Duodenal mucosa (tissue), 2 donors: Measurements from ENCODE around the gene TBC1D25.

Experiments
- H3K27ac ChIP-seq: one replicate; pipeline ENCODE4 v1.7.0; 2013; ENCODE audit warnings: low read depth, low read length
- H3K27me3 ChIP-seq, 2 donors: one replicate each; pipeline ENCODE4 v1.7.0; 2013; ENCODE audit warnings: low read length in 2 of 2, control low read depth in 1 of 2; ENCODE audit not compliant: insufficient read depth in 2 of 2, control insufficient read depth in 1 of 2
- H3K36me3 ChIP-seq, 2 donors: one replicate each; pipeline ENCODE4 v1.7.0; 2013; ENCODE audit warnings: low read length in 2 of 2, control low read depth in 1 of 2; ENCODE audit not compliant: insufficient read depth in 2 of 2, control insufficient read depth in 1 of 2
- H3K4me1 ChIP-seq, 2 donors: one replicate each; pipeline ENCODE4 v1.7.0; 2013; ENCODE audit warnings: low read length in 2 of 2, control low read depth in 1 of 2; ENCODE audit not compliant: insufficient read depth in 2 of 2, control insufficient read depth in 1 of 2
- H3K4me3 ChIP-seq, 2 donors: one replicate each; pipeline ENCODE4 v1.7.0; 2013; ENCODE audit warnings: low read length in 2 of 2, low read depth in 1 of 2
- H3K9ac ChIP-seq, 2 donors: one replicate each; pipeline ENCODE4 v1.7.0; 2013; ENCODE audit warnings: low read length in 2 of 2, low read depth in 1 of 2
- H3K9me3 ChIP-seq, 2 donors: one replicate each; pipeline ENCODE4 v1.7.0; 2013; ENCODE audit warnings: low read length in 2 of 2, control low read depth in 1 of 2; ENCODE audit not compliant: control insufficient read depth in 1 of 2

The TBC1D25 gene

DNA sequence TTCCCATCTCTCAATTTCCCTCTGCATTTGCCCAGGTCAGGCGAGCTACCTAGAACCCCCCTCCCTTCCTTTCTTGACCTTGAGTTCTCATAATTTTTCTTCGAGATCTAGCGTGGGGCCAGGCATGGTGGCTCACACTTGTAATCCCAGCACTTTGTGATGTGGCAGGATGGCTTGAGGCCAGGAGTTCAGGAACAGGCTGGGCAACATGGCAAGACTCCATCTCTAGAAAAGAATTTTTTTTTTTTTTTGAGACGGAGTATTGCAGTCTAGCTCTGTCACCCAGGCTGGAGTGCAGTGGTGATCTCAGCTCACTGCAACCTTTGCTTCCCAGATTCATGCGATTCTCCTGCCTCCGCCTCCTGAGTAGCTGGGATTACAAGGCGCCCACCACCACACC lies 35.3 kb upstream of the TBC1D25 start:
- H3K9ac ChIP-seq: no peak overlapping the region
- peaks cover under 1 to 3% of the 10 kb centered on the region in 2 donors for H3K4me1 ChIP-seq
- H3K4me3 ChIP-seq: no peak overlapping the region
- H3K27me3 ChIP-seq: no peaks in the 10 kb centered on the region
- H3K36me3 ChIP-seq: no peaks in the 10 kb centered on the region
- no peak overlapping the region for H3K27ac ChIP-seq
- H3K9me3 ChIP-seq: no peaks in the 10 kb centered on the region

DNA sequence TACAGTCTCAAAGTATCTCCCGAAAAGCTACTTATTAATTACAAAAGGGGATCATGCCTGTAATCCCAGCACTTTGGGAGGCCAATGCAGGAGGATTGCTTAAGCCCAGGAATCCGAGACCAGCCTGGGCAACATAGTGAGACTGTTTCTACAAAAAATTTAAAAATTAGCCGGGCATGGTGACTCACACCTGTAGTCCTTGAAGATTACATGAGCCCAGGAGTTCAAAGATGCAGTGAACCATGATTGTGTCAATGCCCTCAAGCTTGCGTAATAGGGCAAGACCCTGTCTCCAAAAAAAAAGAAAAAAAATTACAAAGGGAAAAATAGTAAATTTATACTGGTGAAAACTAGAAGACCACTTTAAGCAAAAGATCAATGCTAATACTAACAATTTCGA lies 34.0 kb upstream of the TBC1D25 start:
- Histone ChIP-seq H3K27me3 (no peaks in the 10 kb centered on the region), H3K4me1 (peaks cover 4 to 11% of the 10 kb centered on the region in 2 donors), H3K9me3 (no peaks in the 10 kb centered on the region), H3K4me3 (no peak overlapping the region), H3K9ac (no peak overlapping the region), H3K27ac (no peak overlapping the region), H3K36me3 (no peaks in the 10 kb centered on the region)

DNA sequence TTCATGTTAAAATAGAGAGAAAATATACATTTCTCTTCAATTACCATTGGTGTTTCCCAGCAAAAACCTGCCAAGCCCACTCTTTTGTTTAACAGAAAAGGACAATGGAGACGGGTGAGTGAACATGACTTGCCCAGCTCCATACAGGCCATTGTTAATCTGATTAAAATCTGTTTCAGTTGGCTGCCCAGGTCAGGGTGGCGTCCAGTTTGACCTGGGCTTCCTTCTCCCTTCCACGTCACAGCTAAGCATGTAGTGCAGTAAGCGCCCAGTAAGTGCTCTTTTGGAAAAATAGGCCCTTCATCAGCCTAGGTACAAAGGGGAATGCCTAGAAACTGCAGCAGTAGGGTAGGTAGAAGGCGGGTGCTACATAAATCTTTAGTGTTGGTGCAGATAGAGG lies 32.3 kb upstream of the TBC1D25 start:
- Histone ChIP-seq H3K27ac (no peak overlapping the region), H3K36me3 (no peaks in the 10 kb centered on the region), H3K9me3 (no peaks in the 10 kb centered on the region), H3K27me3 (no peaks in the 10 kb centered on the region), H3K4me3 (no peak overlapping the region), H3K4me1 (peaks cover 4 to 11% of the 10 kb centered on the region in 2 donors), H3K9ac (no peak overlapping the region)

DNA sequence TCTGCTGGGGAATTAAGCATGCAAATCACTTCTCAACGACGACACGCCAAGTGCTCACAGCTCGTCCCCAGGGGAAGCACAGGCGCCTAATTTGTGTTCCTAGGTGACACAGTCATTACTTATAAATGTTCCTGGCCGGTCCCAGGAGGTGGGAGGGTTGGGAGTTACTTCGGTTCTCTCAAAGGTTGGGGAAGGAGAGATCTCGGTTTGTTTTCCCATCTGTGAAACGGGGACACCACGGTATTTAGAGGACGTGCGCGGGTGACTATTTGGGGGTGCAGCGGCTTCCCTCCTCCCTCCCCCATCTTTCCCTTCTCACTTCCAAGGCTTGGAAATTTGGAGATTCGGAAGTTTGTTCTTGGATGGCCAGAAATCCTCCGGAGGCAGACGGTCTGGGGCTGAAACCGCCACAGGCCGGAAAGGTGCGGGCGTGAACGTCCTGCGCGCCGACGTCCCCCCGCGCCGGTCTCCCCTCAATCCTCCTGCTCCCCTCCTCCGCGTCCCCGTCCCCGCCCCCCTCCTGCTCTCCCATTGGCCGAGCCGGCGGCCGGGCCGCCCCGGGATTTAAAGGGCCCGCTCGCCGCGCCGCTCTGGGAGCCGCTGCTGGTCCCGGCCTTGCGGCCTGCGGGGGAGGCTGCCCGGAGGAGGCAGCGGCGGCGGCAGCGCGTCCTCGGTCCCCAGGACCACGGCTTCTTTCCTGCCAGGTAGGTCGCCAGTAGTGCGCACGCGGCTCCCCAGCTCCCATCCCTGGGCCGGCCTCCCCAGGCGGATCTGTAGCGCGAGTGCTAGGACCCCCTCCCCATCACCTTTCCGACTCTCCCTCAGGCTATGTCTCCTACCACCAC lies 30.9 kb upstream of the TBC1D25 start, which contains the start of gene PORCN:
Gene PORCN (plus strand): TSS at position 593 of the 845 bp plus-strand sequence. CDS start 829 bp downstream, outside the sequence.
- H3K4me3 ChIP-seq: peak within 1 kb of the TSS; percentile 70 to 79
- peaks cover 4 to 11% of the 10 kb centered on the region in 2 donors for H3K4me1 ChIP-seq
- H3K9ac ChIP-seq: peak within 1 kb of the TSS; percentile 65 to 69
- H3K36me3 ChIP-seq: no peaks in the 10 kb centered on the region
- no peaks in the 10 kb centered on the region for H3K9me3 ChIP-seq
- H3K27me3 ChIP-seq: no peaks in the 10 kb centered on the region
- peak within 1 kb of the TSS; percentile 51 for H3K27ac ChIP-seq

DNA sequence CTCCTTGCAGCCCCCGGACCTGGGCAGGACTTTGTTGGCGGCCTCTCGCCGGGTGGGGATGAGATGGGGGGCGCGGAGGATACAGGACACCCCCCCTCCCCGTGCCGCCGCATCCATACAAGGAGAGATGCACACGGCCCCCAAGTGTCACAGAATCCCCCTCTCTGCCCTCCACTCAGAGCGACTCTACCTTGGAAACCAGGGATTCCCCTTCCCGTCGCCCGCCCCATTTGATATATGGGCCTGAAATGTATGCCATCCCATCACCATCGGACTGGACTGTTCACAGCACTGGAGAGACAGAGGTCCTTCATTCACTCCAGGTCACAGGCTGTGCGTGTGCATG lies 30.3 kb upstream of the TBC1D25 start:
- Histone ChIP-seq H3K4me3 (peak overlapping the region; percentile 70 to 76), H3K4me1 (peaks cover 4 to 11% of the 10 kb centered on the region in 2 donors), H3K9me3 (no peaks in the 10 kb centered on the region), H3K27me3 (no peaks in the 10 kb centered on the region), H3K9ac (peak overlapping the region; percentile 65 to 69), H3K36me3 (no peaks in the 10 kb centered on the region), H3K27ac (no peak overlapping the region)

DNA sequence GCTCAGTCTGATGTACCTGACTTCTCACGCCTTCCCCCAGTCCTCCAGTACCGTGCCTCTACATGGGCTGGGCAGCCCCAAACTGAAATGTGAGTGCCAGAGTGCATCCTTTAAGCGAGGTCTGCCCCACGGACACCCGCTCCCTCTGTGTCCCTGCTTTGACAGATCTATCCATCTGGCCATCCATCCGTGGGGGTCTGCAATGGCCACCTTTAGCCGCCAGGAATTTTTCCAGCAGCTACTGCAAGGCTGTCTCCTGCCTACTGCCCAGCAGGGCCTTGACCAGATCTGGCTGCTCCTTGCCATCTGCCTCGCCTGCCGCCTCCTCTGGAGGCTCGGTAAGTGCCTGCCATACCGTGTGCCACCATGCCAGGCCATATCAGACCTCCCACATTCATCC lies 29.9 kb upstream of the TBC1D25 start:
- Histone ChIP-seq H3K27me3 (no peaks in the 10 kb centered on the region), H3K4me3 (peak overlapping the region; percentile 70 to 76), H3K36me3 (no peaks in the 10 kb centered on the region), H3K9ac (peak overlapping the region; percentile 65 to 69), H3K9me3 (no peaks in the 10 kb centered on the region), H3K4me1 (peaks cover 4 to 11% of the 10 kb centered on the region in 2 donors), H3K27ac (no peak overlapping the region)

DNA sequence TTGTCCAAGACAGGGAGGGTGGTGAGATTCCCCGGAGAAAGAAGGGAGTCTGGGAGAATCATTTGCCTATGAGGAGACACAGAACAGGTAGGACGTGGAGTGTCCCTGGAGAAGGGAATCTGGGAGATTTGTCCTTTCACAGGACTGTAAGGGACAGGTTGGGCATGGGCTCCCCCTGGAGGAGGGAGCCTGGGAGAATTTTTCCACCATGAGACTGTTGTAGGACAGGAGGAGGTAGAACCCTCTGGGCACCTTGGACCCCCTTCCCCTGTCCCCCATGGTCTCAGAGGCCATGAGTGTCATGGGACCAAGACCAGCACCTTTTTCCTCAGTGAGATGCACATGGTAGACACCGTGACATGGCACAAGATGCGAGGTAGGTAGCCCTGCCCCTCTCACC lies 28.0 kb upstream of the TBC1D25 start:
- Histone ChIP-seq H3K4me1 (peaks cover 4 to 11% of the 10 kb centered on the region in 2 donors), H3K27ac (no peak overlapping the region), H3K4me3 (no peak overlapping the region), H3K27me3 (no peaks in the 10 kb centered on the region), H3K9me3 (no peaks in the 10 kb centered on the region), H3K36me3 (no peaks in the 10 kb centered on the region), H3K9ac (no peak overlapping the region)

DNA sequence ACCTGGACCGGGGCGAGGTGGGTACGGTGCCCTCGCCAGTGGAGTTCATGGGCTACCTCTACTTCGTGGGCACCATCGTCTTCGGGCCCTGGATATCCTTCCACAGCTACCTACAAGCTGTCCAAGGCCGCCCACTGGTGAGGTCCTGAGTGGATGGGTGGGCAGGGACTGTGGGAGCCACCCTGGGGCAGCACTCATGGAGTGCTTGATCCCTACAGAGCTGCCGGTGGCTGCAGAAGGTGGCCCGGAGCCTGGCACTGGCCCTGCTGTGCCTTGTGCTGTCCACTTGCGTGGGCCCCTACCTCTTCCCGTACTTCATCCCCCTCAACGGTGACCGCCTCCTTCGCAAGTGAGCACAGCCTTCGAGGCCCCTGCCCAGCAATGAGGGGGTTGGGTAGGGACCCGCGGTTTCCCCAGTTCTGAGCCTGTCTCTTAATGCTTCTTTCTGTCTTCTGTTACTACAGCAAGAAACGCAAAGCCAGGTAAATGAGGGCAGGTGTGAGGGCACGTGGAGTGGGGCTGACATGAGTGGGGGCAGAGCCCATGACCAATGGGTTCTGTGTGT lies 27.1 kb upstream of the TBC1D25 start:
- Histone ChIP-seq H3K9me3 (no peaks in the 10 kb centered on the region), H3K27me3 (no peaks in the 10 kb centered on the region), H3K36me3 (no peaks in the 10 kb centered on the region), H3K9ac (no peak overlapping the region), H3K4me3 (no peak overlapping the region), H3K27ac (no peak overlapping the region), H3K4me1 (peaks cover 4 to 11% of the 10 kb centered on the region in 2 donors)

DNA sequence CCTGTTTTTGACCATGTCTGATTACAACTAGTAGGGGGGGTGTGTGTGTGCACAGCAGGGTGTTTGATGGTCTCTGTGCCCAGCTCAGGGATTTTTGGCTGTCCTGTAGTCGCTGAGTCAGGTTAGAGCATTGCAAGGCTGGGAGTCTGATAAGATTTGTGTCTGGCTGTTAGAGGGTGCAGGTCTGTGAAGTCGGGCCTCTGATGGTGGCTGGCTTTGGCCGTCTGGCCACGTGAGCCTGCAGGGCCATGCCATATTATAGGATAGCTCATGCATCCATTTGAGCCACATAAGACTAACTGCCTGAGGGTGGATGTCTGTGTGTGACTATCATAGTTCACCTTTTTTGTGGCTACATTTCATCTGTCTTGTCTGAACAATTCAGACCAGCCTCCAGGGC lies 25.8 kb upstream of the TBC1D25 start:
- H3K4me3 ChIP-seq: no peak overlapping the region

DNA sequence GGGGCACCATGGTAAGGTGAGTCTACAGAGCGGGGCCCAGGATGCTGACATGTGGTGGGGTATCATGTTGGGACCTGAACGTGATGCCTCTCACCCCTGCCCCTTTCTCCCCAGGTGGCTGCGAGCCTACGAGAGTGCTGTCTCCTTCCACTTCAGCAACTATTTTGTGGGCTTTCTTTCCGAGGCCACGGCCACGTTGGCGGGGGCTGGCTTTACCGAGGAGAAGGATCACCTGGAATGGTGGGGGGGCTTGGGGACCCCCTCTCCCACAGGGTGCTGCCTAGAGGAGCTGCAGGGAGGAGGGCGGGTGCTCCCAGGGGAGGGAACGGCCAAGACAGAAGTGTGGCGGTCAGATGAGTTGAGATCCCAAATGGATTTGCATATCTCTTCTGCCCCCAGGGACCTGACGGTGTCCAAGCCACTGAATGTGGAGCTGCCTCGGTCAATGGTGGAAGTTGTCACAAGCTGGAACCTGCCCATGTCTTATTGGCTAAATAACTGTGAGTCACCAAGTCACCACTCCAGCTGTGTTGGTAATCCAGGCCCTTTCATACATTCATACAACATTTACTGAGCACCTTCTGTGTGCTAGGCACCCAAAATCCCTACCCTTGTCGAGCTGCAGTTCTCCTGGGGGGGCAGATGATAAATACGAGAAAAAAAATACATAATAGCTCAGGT lies 25.2 kb upstream of the TBC1D25 start:
- H3K4me1 ChIP-seq: peaks cover 3 to 8% of the 10 kb centered on the region in 2 donors
- no peak overlapping the region for H3K4me3 ChIP-seq
- H3K9ac ChIP-seq: no peak overlapping the region
- H3K27me3 ChIP-seq: no peaks in the 10 kb centered on the region
- no peak overlapping the region for H3K27ac ChIP-seq
- no peaks in the 10 kb centered on the region for H3K9me3 ChIP-seq
- no peaks in the 10 kb centered on the region for H3K36me3 ChIP-seq

More for the DNA sequence above, 25.8 kb upstream of the TBC1D25 start:
- Histone ChIP-seq H3K4me1 (peaks cover 4 to 11% of the 10 kb centered on the region in 2 donors), H3K27ac (no peak overlapping the region), H3K9ac (no peak overlapping the region), H3K9me3 (no peaks in the 10 kb centered on the region), H3K36me3 (no peaks in the 10 kb centered on the region), H3K27me3 (no peaks in the 10 kb centered on the region)
